Activated T-helper 1 cell treated with Interleukin-2 at 50 U/mL for 16 hours (primary cell): ENCODE measurements around the gene MYO7A.

Experiments
- DNase-seq: peaks from one replicate; pipeline ENCODE4 v3.0.0-alpha.2; 2020; ENCODE audit warnings: low read depth

The MYO7A gene

GRCh38 chr11:77146261-77147035, 18.4 kb downstream of the MYO7A start:
- DNase-seq: no peak

- DNase-seq: no peak
Observed at GRCh38 chr11:77147036-77147315, 18.9 kb downstream of the MYO7A start.

- DNase-seq: no peak
Observed at GRCh38 chr11:77147668-77148321, 19.7 kb downstream of the MYO7A start.

- no peak for DNase-seq
Observed at GRCh38 chr11:77148963-77149715, 21.1 kb downstream of the MYO7A start.

- no peak for DNase-seq
Observed at GRCh38 chr11:77149716-77150392, 21.8 kb downstream of the MYO7A start.

- no peak for DNase-seq
Observed at GRCh38 chr11:77150836-77151235, 22.8 kb downstream of the MYO7A start.

GRCh38 chr11:77151804-77152509, 23.9 kb downstream of the MYO7A start:
- DNase-seq: peak; percentile 18

GRCh38 chr11:77152846-77153245, 24.8 kb downstream of the MYO7A start:
- no peak for DNase-seq

GRCh38 chr11:77153276-77154185, 25.5 kb downstream of the MYO7A start:
- no peak for DNase-seq

GRCh38 chr11:77154381-77155081, 26.5 kb downstream of the MYO7A start:
- no peak for DNase-seq

- no peak for DNase-seq
Observed at GRCh38 chr11:77155082-77155475, 27.0 kb downstream of the MYO7A start.

GRCh38 chr11:77155556-77156130, 27.6 kb downstream of the MYO7A start:
- no peak for DNase-seq

- DNase-seq: no peak
Observed at GRCh38 chr11:77156396-77157195, 28.6 kb downstream of the MYO7A start.

GRCh38 chr11:77158041-77158695, 30.1 kb downstream of the MYO7A start:
- DNase-seq: no peak

GRCh38 chr11:77159219-77159936, 31.3 kb downstream of the MYO7A start:
- DNase-seq: no peak

GRCh38 chr11:77159937-77160495, 32.0 kb downstream of the MYO7A start:
- no peak for DNase-seq

- DNase-seq: no peak
Observed at GRCh38 chr11:77163271-77163670, 35.2 kb downstream of the MYO7A start.
